ENCODE measurements around the gene GJB1.
"Not testable (repeated sequence)": the region's sequence is repeated elsewhere in the genome, so short reads cannot be mapped to it uniquely, and the experiment has no call there.

GJB1 gene

GRCh38 chrX:71256051-71256450 is 33.0 kb downstream of the GJB1 start:
- DNase-seq (ENCODE audit: low read depth): no peak

- no peak for DNase-seq (ENCODE audit: low read depth)
These were observed 33.8 kb downstream of the GJB1 start for GRCh38 chrX:71256856-71257255.

GRCh38 chrX:71268624-71269023 is 45.6 kb downstream of the GJB1 start:
- DNase-seq (ENCODE audit: low read depth): not testable (repeated sequence)

- DNase-seq (ENCODE audit: low read depth): no peak
These were observed 46.9 kb downstream of the GJB1 start for GRCh38 chrX:71269801-71270395.

GRCh38 chrX:71272313-71272712 is 49.3 kb downstream of the GJB1 start:
- DNase-seq (ENCODE audit: low read depth): not testable (repeated sequence)
